ENCODE results near the gene MTUS2. TPM values are rescaled to one million over a fixed set of nuclear protein-coding genes. Genes with fewer than 3 reads are reported as not detected.
A peak's percentile ranks its signal among the peaks of the same experiment; 100 is the strongest.

The MTUS2 gene
- total RNA-seq, 2 donors from 2014 or later, result 0.11 TPM; not detected in 1

DNA sequence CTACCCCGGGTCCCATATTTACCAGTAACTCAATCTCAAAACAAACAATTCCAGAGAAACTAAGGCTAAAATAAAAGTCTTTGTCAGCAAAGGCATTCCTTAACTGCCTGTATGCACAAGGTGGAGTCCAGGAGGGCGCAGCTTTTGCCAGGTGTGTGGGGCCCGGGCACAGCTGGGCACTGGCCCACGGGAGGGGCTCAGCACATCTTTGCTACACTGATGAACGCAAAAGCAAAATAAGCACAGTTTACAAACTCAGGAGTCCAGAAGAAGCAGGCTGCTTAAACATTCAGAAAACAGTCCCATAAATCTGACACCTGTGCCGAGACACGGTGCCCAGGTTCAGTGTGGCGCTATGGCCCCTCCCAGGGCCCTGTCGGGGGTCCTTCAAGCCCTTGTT, 704.5 kb downstream of the MTUS2 start:
- H3K4me3 Mint-ChIP-seq, result no peak overlapping the region
- no peak overlapping the region for H3K27ac Mint-ChIP-seq
- H3K36me3 Mint-ChIP-seq (ENCODE audit: low read depth), result peaks cover 97% of the 10 kb centered on the region
- no peaks in the 10 kb centered on the region for H3K27me3 Mint-ChIP-seq
- H3K9me3 Mint-ChIP-seq, result no peaks in the 10 kb centered on the region
- ATAC-seq (replicated peaks), result no peak
- H3K4me1 Mint-ChIP-seq, result peaks cover 5% of the 10 kb centered on the region

DNA sequence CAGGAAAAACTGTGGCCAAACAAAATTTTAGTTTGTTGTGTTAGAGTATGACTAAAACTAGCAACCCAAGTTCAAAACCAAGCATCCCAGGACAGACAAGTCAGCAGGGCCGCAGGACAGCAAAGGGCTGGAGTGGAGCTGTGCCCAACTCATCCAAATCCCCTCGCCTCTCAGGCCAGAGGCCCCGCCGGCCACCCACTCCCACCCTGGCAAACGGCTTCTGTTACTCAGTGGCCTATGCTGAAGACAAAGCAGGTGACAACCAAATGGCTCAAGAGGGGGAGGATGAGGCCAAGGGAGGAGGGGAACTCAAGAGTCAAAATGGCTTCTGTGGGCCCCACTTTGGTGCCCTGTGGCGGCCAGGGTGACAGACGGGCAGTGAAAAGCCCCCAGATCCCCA, 705.6 kb downstream of the MTUS2 start:
- H3K9me3 Mint-ChIP-seq, result no peaks in the 10 kb centered on the region
- H3K27me3 Mint-ChIP-seq, result no peaks in the 10 kb centered on the region
- ATAC-seq (replicated peaks), result no peak
- no peak overlapping the region for H3K4me3 Mint-ChIP-seq
- peaks cover 97% of the 10 kb centered on the region for H3K36me3 Mint-ChIP-seq (ENCODE audit: low read depth)
- H3K27ac Mint-ChIP-seq, result no peak overlapping the region
- no peaks in the 10 kb centered on the region for H3K4me1 Mint-ChIP-seq

DNA sequence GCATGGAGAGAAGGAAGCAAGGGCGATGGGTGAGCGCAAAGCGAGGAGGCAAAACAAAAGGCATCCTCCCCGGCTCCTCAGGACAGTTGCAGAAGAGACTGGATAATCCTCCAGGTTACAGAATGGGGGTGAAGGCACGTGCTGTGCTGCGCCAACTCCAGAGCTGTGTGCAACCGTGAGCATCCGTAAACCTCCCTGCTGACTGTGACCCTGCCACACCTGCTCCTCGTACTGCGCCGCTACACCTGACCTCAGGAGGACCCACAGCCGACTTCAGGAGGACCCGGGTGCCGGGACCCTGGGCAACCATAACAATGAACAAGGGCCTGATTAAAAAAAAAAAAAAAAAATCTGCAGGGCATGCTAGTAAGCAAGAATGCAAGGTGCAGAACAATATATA, 706.6 kb downstream of the MTUS2 start:
- Mint-ChIP-seq H3K27me3 (no peaks in the 10 kb centered on the region), H3K4me1 (no peaks in the 10 kb centered on the region), H3K27ac (no peak overlapping the region), H3K9me3 (no peaks in the 10 kb centered on the region), H3K4me3 (no peak overlapping the region), H3K36me3 (ENCODE audit: low read depth) (peaks cover 97% of the 10 kb centered on the region)
- no peak for ATAC-seq (replicated peaks)

DNA sequence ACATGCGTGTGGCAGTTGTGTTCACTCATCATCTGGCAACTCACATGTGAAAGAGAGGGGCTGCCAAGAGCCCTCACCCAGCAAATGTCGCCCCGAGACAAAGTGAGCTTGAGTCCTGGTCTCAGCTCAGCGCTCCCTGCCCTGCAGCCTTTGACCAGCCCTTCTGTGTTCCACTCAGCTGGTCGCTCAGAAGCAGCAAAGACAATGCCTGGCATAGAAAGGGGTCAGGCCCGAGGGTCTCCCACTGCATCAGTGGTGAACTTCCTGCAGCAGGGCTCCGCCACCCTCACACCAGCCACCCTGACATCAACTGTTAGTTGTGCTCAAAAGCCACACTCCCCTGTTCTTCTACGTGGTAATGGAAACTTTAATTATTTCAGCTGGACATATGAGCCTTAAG, 707.4 kb downstream of the MTUS2 start:
- Mint-ChIP-seq H3K4me1 (no peaks in the 10 kb centered on the region), H3K27me3 (no peaks in the 10 kb centered on the region), H3K9me3 (no peaks in the 10 kb centered on the region), H3K4me3 (no peak overlapping the region), H3K27ac (no peak overlapping the region), H3K36me3 (ENCODE audit: low read depth) (peaks cover 97% of the 10 kb centered on the region)
- no peak for ATAC-seq (replicated peaks)

DNA sequence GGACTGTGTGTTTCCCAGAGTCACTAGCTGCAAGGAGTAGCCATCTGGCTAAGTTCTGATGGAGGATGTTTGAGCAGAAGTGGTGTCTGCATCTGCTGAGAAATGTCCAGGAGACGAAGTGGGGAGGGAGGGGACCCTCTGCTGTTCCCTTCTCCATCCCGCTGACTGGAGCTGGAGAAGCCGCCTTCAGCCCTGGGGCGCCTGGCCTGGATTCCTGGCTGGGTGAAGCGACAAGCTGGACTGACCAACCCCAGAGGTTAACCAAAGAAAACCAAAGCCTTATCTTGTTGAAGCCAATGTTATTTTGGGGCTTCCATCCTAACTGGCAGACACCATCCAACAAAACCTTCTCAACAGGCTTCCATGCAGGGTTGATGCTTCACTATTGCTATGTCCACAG, 707.8 kb downstream of the MTUS2 start:
- Mint-ChIP-seq H3K36me3 (ENCODE audit: low read depth) (peaks cover 97% of the 10 kb centered on the region), H3K27ac (no peak overlapping the region)
- no peak for ATAC-seq (replicated peaks)

DNA sequence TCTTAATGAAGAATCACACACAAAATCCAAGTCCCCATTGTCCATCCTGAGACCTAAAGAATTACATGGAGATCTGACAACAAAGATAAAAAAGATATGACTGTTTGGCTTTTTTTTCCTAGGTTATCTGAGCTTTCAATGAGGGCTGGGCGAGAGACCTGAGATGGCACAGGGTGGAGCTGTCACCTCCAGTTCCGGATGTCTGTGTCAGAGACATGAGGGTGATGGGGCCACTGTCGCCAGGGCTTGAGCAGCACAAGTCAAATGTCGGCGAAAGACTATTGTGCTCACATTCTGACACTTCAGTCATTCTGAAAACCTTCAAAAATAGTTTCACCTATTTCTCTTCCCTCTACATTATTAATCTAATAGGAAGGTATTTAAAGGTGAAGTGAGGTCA, 709.6 kb downstream of the MTUS2 start:
- Mint-ChIP-seq H3K9me3 (no peaks in the 10 kb centered on the region), H3K27me3 (no peaks in the 10 kb centered on the region), H3K36me3 (ENCODE audit: low read depth) (peaks cover 97% of the 10 kb centered on the region), H3K4me3 (no peak overlapping the region), H3K4me1 (peaks cover 7% of the 10 kb centered on the region), H3K27ac (no peak overlapping the region)
- ATAC-seq (replicated peaks), result no peak

More for the DNA sequence above, 707.8 kb downstream of the MTUS2 start:
- Mint-ChIP-seq H3K4me3 (no peak overlapping the region), H3K4me1 (no peaks in the 10 kb centered on the region), H3K27me3 (no peaks in the 10 kb centered on the region), H3K9me3 (no peaks in the 10 kb centered on the region)

DNA sequence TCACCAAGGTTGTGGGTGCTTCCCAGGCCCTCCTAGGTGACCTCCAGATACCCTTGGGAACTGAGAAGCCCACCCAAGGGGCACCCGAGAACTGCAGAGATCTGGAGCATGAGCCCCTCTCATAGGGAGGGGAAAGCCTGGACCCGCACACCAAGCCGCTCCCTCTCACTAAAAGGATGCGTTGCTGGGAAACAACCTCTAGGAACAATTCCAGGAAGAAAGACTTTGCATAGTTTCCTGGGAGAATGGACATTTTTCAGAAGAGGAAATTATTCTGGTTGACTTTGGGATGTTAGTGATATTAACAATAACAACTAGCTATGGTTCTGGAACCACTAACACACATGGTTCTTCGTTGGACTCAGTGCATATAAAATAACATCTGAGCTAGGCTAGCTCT, 710.8 kb downstream of the MTUS2 start:
- Mint-ChIP-seq H3K36me3 (ENCODE audit: low read depth) (peaks cover 98% of the 10 kb centered on the region), H3K4me1 (peaks cover 7% of the 10 kb centered on the region), H3K4me3 (no peak overlapping the region), H3K9me3 (no peaks in the 10 kb centered on the region), H3K27me3 (no peaks in the 10 kb centered on the region), H3K27ac (no peak overlapping the region)
- ATAC-seq (replicated peaks), result no peak

DNA sequence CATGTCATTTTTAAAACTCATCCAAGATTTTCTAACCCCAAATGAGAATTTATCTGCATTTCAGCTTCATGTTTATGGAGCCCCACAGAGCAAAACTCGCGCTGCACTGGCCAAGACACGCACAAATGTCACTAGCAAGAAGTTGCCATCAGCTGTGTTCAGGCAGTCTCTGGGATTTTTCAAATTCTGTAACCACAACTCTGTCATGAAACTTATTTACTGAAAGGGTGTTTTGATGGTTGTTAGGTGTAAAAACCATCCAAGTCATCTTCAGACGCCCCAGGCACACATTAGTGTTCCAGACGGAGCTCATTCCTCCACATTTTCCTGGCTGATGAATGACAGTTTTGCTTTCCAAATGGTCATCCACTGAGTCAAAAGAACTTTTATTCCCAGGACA, 712.0 kb downstream of the MTUS2 start:
- H3K27me3 Mint-ChIP-seq, result no peaks in the 10 kb centered on the region
- H3K36me3 Mint-ChIP-seq (ENCODE audit: low read depth), result peaks cover 97% of the 10 kb centered on the region
- ATAC-seq (replicated peaks), result no peak
- H3K9me3 Mint-ChIP-seq, result no peaks in the 10 kb centered on the region
- H3K4me1 Mint-ChIP-seq, result peaks cover 7% of the 10 kb centered on the region
- H3K27ac Mint-ChIP-seq, result no peak overlapping the region
- no peak overlapping the region for H3K4me3 Mint-ChIP-seq

DNA sequence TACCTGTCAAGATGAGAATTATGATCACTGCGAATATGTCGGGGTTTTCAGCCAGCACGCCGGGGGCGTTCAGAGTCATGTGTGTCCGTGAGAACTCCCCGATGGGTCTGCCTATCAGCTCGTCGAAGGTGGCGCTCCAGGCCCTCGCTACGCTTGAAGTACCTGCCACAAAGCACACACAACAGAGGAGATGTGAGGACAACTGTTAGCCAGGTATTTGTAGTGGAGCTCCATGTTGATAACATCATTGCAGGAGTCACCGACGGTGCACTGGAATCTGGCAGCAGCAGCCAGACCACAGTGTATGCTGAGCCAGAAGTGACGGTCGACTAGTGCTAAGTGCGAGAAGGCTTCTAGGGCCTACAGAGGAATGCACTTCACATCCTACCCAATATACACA, 712.7 kb downstream of the MTUS2 start:
- H3K36me3 Mint-ChIP-seq (ENCODE audit: low read depth), result peaks cover 97% of the 10 kb centered on the region
- H3K27ac Mint-ChIP-seq, result no peak overlapping the region
- no peak for ATAC-seq (replicated peaks)
- H3K9me3 Mint-ChIP-seq, result no peaks in the 10 kb centered on the region
- no peak overlapping the region for H3K4me3 Mint-ChIP-seq
- H3K4me1 Mint-ChIP-seq, result peaks cover 7% of the 10 kb centered on the region
- H3K27me3 Mint-ChIP-seq, result no peaks in the 10 kb centered on the region

DNA sequence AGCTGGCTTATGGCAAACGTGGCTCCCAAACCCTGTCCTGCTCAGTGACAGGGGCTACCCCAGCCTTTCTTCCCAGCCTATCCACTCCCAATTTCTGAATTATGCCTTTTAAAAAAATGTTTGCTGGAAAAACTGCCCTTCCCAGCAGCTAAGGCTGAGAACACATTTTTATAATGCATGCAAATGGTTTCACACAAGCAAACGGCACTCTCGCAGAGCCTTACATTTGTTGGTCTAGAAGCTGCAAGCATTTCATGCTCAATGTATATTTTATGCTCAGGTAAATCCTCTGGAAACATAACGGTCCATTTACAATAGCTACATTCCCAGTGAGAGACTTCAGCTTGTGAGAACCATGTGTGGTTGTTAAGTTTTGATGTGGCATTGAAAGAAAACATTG, 713.9 kb downstream of the MTUS2 start:
- no peak for ATAC-seq (replicated peaks)
- Mint-ChIP-seq H3K4me3 (no peak overlapping the region), H3K27me3 (no peaks in the 10 kb centered on the region), H3K9me3 (no peaks in the 10 kb centered on the region), H3K4me1 (peaks cover 16% of the 10 kb centered on the region), H3K27ac (peak overlapping the region; percentile 31), H3K36me3 (ENCODE audit: low read depth) (peaks cover 97% of the 10 kb centered on the region)

DNA sequence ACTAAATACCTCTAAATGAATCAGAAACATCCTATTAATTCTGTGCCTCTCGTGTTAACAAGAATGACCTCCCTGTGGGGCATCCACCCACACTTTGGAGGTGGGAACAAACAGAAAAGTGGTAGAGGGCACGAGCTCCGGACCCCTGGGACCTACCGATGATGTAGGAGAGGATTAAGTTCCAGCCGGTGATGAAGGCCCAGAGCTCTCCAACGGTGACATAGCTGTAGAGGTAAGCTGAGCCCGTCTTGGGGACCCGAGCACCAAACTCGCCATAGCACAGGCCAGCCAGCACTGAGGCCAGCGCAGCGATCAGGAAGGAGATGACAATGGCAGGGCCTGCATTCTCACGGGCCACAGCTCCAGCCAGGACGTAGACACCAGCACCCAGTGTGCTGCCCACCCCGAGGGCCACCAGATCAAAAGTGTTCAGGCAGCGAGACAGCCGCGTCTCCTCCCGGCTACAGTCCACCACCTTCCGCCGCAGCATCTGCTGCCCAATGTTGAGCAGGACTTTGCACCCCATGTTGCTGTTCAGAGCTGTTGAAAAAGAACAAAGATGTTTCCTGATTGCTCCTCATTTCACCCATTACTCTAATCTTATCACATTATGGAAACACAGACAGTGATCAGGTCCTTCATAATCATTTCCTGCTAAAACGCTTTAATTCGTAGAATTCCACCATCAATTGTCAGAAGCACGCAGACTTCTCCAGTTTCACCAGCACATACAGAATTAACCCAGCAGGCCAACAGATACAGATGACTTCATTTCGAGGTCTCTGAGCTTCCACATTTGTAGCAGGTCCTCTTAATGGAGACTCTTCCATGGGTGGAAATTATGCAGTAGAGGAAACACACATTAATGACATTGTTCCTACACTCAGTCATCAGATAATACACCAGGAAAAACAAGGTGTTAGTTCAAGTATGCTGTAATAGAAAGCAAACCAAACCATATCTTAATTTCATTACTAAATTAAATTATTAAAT, 715.8 kb downstream of the MTUS2 start:
- Mint-ChIP-seq H3K4me3 (no peak overlapping the region), H3K27me3 (no peaks in the 10 kb centered on the region), H3K36me3 (ENCODE audit: low read depth) (peaks cover 97% of the 10 kb centered on the region), H3K9me3 (no peaks in the 10 kb centered on the region), H3K27ac (no peak overlapping the region), H3K4me1 (peaks cover 19% of the 10 kb centered on the region)
- no peak for ATAC-seq (replicated peaks)

DNA sequence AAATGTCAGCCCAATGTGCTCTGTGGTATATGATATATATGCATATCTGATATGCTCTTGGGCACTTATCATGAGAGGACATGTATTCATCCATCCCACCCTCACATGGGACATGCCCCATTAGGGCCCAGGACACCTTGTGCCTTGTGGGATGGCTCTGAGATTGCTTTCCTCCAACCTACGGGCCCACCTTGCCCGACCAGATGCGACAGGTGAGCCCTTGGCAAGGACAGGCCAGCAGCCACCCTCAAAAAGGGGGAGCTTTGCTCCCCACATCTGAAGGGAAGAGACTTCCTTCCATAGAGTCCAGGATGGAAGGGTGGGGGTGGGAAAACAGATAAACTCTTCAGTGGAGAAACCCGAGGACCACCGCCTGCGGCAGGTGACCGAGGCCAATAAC, 716.7 kb downstream of the MTUS2 start:
- Mint-ChIP-seq H3K4me3 (no peak overlapping the region), H3K9me3 (no peaks in the 10 kb centered on the region), H3K27me3 (no peaks in the 10 kb centered on the region), H3K27ac (no peak overlapping the region), H3K36me3 (ENCODE audit: low read depth) (peaks cover 97% of the 10 kb centered on the region), H3K4me1 (peaks cover 27% of the 10 kb centered on the region)
- ATAC-seq (replicated peaks), result no peak

DNA sequence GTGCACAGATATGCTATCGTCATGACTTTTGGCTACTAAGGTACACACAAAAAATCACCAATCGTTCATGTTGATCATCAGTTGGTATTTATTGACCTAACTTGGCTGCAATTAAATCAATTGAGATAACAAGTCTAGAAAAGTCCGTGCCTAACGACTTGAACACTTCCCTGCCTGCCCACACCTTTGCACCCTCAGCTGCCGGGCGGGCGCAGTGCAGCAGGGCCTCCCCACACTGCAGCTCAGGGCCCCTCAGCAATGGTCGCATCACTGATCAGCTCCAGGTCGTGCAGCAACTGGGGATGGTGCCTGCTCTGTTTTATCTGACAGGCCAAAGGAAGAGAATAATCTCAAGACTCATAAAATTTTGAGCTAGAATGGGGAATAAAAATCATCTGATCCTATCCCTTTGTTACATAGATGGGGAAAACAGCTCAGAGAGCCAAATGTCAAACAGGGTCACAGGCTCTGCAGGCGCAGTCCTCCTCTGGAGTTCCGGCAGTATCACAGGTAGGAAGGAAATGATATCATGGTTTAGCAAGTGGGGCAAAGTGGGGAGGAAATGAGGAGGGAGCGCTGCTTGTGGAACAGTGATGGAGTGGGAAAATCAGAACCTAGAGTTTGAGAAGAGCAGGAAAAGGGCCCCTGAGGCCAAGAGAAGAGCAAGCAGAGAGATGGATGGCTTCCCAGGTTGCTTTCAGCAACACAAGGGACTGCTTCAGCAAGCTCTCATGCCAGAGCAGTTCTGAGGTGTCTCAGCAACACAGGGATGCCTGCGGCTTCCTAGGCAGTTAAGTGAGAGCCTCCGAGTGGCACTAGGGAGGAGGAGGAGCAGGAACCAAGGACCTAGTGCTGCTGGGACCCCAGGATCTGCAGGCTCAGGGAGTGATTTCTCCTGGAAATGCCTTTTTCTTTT, 717.9 kb downstream of the MTUS2 start:
- ATAC-seq (replicated peaks), result no peak
- Mint-ChIP-seq H3K9me3 (no peaks in the 10 kb centered on the region), H3K27ac (peak overlapping the region; percentile 4)

DNA sequence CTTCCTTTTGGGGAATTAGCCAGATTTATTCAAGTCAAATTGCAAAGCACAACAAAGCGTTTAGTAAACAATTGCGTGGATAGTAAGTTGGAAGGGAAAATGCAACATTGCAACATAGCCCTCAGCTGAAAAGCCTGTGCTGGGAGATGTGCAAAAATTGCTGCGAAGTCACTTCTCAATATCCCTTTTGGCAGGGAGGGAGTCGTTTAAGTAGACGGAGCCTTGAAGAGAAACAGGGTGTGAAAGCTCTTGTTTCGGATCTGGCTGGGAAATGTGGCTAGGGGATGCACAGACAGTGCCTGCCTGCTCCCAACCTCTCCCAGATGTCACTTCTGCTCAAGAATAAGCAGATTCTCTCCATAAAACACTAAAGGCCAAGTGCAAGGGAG, 718.5 kb downstream of the MTUS2 start:
- Mint-ChIP-seq H3K4me1 (peaks cover 32% of the 10 kb centered on the region), H3K4me3 (no peak overlapping the region), H3K36me3 (ENCODE audit: low read depth) (peaks cover 94% of the 10 kb centered on the region), H3K27me3 (no peaks in the 10 kb centered on the region), H3K27ac (peak overlapping the region; percentile 4), H3K9me3 (no peaks in the 10 kb centered on the region)
- ATAC-seq (replicated peaks), result no peak

More for the DNA sequence above, 717.9 kb downstream of the MTUS2 start:
- no peaks in the 10 kb centered on the region for H3K27me3 Mint-ChIP-seq
- H3K4me3 Mint-ChIP-seq, result no peak overlapping the region
- peaks cover 33% of the 10 kb centered on the region for H3K4me1 Mint-ChIP-seq
- H3K36me3 Mint-ChIP-seq (ENCODE audit: low read depth), result peaks cover 97% of the 10 kb centered on the region
